GM18951 (cell line): Measurements from ENCODE around the gene PCNX2.

Experiments used
- POLR2A ChIP-seq: IDR thresholded peaks from 4 replicates; pipeline ENCODE4 v1.6.1; 2011; ENCODE audit warnings: mild to moderate bottlenecking; ENCODE audit not compliant: insufficient read length, insufficient read depth; ENCODE audit errors: extremely low read depth
- in situ Hi-C: fragments of 300-500 bp; cut with MboI; formaldehyde crosslinking; loops from one replicate; pipeline ENCODE4 v1.12.0; 2022; ENCODE audit warnings: low sequenced_read_pairs, mixed read lengths, inconsistent platforms; ENCODE audit not compliant: unreplicated experiment

Gene PCNX2

GRCh38 chr1:233295237-233295974, at the start of gene PCNX2:
PCNX2 (minus strand) TSS chr1:233295725; CDS start chr1:233295478, 247 bp downstream.
- in situ Hi-C loops, result no loop called here
- TF ChIP-seq POLR2A, result peak; percentile 76

- in situ Hi-C loops, result no loop called here
- TF ChIP-seq POLR2A, result no peak
Observed at GRCh38 chr1:233343262-233343661, 47.7 kb upstream of the PCNX2 start.

GRCh38 chr1:233342086-233342485, 46.6 kb upstream of the PCNX2 start:
- in situ Hi-C loops, result no loop called here
- no peak for TF ChIP-seq POLR2A

GRCh38 chr1:233340966-233341516, 45.5 kb upstream of the PCNX2 start:
- TF ChIP-seq POLR2A, result no peak
- in situ Hi-C loops, result no loop called here

GRCh38 chr1:233340031-233340555, 44.6 kb upstream of the PCNX2 start:
- in situ Hi-C loops, result no loop called here

GRCh38 chr1:233338102-233338501, 42.6 kb upstream of the PCNX2 start:
- TF ChIP-seq POLR2A, result no peak
- in situ Hi-C loops, result no loop called here

More at GRCh38 chr1:233340031-233340555, 44.6 kb upstream of the PCNX2 start:
- TF ChIP-seq POLR2A, result no peak

GRCh38 chr1:233337505-233337904, 42.0 kb upstream of the PCNX2 start:
- TF ChIP-seq POLR2A, result no peak
- in situ Hi-C loops, result no loop called here

- in situ Hi-C loops, result no loop called here
- no peak for TF ChIP-seq POLR2A
Observed at GRCh38 chr1:233336554-233337456, 41.3 kb upstream of the PCNX2 start.

- no peak for TF ChIP-seq POLR2A
- in situ Hi-C loops, result no loop called here
Observed at GRCh38 chr1:233334092-233334491, 38.6 kb upstream of the PCNX2 start.

GRCh38 chr1:233333086-233333485, 37.6 kb upstream of the PCNX2 start:
- no peak for TF ChIP-seq POLR2A
- in situ Hi-C loops, result no loop called here

- no peak for TF ChIP-seq POLR2A
- in situ Hi-C loops, result no loop called here
Observed at GRCh38 chr1:233331676-233332519, 36.4 kb upstream of the PCNX2 start.

GRCh38 chr1:233328142-233328921, 32.8 kb upstream of the PCNX2 start:
- in situ Hi-C loops, result no loop called here

More at GRCh38 chr1:233328142-233328921, 32.8 kb upstream of the PCNX2 start:
- TF ChIP-seq POLR2A, result no peak
